OCI-LY7 (cell line): ENCODE data around the gene NMRK2. TPM values are rescaled to one million over a fixed set of nuclear protein-coding genes. Genes with fewer than 3 reads are reported as not detected.

Experiments used
- BruUV-seq: library from RNA; stranded (reverse); fragments of 400-500 nt; replicated peaks from 2 replicates; lab custom pipeline; 2021; lab: Mats Ljungman, UMichigan
- CTCF ChIA-PET: fragments of 300-600 bp; sonication (Branson Sonifier 250); formaldehyde crosslinking; loops from one replicate; lab custom pipeline; 2022; ENCODE audit warnings: antibody characterized with exemption; ENCODE audit not compliant: unreplicated experiment; lab: Charles Lee
- POLR2A ChIA-PET: fragments of 300-600 bp; sonication (Branson Sonifier 250); formaldehyde crosslinking; loops from one replicate; lab custom pipeline; 2022; ENCODE audit warnings: antibody characterized with exemption; lab: Charles Lee
- DNase-seq: peaks from one replicate; pipeline ENCODE4 v3.0.0-alpha.2; 2015; ENCODE audit warnings: low spot score
- H2AFZ ChIP-seq: fragments of 200-600 bp; sonication (generic), shearing (Covaris generic); 2 replicates; pipeline ENCODE4 v1.6.1; 2014; ENCODE audit warnings: mild to moderate bottlenecking, antibody characterized with exemption, low read length, moderate library complexity
- H3K27ac ChIP-seq: fragments of 200-600 bp; sonication (generic); 2 replicates; pipeline ENCODE4 v1.5.1; 2014; ENCODE audit warnings: mixed run types, low read depth, mild to moderate bottlenecking, moderate library complexity, low read length, inconsistent platforms; ENCODE audit not compliant: poor library complexity, severe bottlenecking
- H3K36me3 ChIP-seq: fragments of 200-600 bp; sonication (generic); 2 replicates; pipeline ENCODE4 v1.6.1; 2014; ENCODE audit warnings: mild to moderate bottlenecking, antibody characterized with exemption, low read length, moderate library complexity, mixed read lengths; ENCODE audit not compliant: insufficient read depth
- H3K4me1 ChIP-seq: fragments of 200-600 bp; sonication (generic); 2 replicates; pipeline ENCODE4 v1.5.1; 2014; ENCODE audit warnings: mild to moderate bottlenecking, low read length; ENCODE audit not compliant: insufficient read depth, poor library complexity, severe bottlenecking
- H3K4me2 ChIP-seq: fragments of 200-600 bp; sonication (generic); 2 replicates; pipeline ENCODE4 v1.6.1; 2014; ENCODE audit warnings: mild to moderate bottlenecking, low read length
- H3K4me3 ChIP-seq: fragments of 200-600 bp; sonication (generic); 2 replicates; pipeline ENCODE4 v1.5.1; 2014; ENCODE audit warnings: mild to moderate bottlenecking, low read depth, low read length; ENCODE audit not compliant: poor library complexity, severe bottlenecking
- H3K79me2 ChIP-seq: fragments of 200-600 bp; sonication (generic); 2 replicates; pipeline ENCODE4 v1.6.1; 2016; ENCODE audit warnings: low read depth, mild to moderate bottlenecking, low read length, moderate library complexity, mixed read lengths; ENCODE audit not compliant: insufficient read depth
- H3K9me2 ChIP-seq: fragments of 200-600 bp; sonication (generic); 2 replicates; pipeline ENCODE4 v1.6.1; 2016; ENCODE audit warnings: mild to moderate bottlenecking, low read length, mixed read lengths; ENCODE audit not compliant: insufficient read depth
- H3K9me3 ChIP-seq: fragments of 200-600 bp; sonication (generic); 2 replicates; pipeline ENCODE4 v1.6.1; 2014; ENCODE audit warnings: mild to moderate bottlenecking, mixed run types, low read length, mixed read lengths
- H4K20me1 ChIP-seq: fragments of 200-600 bp; sonication (generic); 2 replicates; pipeline ENCODE4 v1.6.1; 2014; ENCODE audit warnings: mild to moderate bottlenecking, antibody characterized with exemption, low read length, moderate library complexity, mixed read lengths; ENCODE audit not compliant: insufficient read depth
- EZH2phosphoT487 ChIP-seq: fragments of 200-600 bp; sonication (generic); IDR thresholded peaks from 2 replicates; pipeline ENCODE4 v1.6.1; 2018; ENCODE audit warnings: low read depth, borderline replicate concordance, mild to moderate bottlenecking, mixed run types, antibody characterized with exemption, low read length, moderate library complexity, mixed read lengths
- intact Hi-C: fragments of 100-400 bp; cut with micrococcal nuclease; formaldehyde crosslinking; loops from one replicate; pipeline ENCODE4 v1.10.0; 2022; ENCODE audit not compliant: unreplicated experiment
- total RNA-seq, 2 experiments: library from RNA; depleted of rRNA in 1 of 2; stranded (reverse); fragments of >200 nt in 1 of 2; shearing (Covaris generic) in 1 of 2; gene quantifications; 2 replicates each; pipeline ENCODE4 v1.2.3, GENCODE V29; 2014 to 2022
- TF ChIP-seq, protein P1 (sequence below): fragments of 200-600 bp; sonication (generic); conservative IDR thresholded peaks from 2 replicates; pipeline ENCODE4 v1.5.1; 2014; ENCODE audit warnings: mild to moderate bottlenecking, antibody characterized with exemption, low read length, moderate library complexity, mixed read lengths

Gene NMRK2
- total RNA-seq, 2 experiments from 2014 or later = not detected

DNA sequence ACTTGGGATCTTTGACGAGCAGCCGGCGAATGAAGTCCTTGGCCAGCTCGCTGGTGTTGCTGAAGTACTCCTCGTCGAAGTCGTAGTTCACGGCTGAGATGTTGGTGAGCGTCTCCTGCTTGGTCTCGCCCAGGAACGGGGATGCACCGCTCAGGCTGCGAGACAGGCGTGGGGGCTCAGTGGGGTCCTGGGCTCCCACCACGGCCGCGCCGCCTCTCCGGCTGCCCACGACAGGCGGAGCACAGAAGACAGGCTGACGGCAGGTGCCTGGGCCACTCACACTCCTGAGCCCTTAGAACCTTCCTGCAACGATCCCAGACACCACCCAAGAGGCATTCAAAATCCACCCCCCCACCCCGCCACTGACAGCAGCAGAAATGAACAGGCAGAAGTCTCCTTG is 28.1 kb downstream of the NMRK2 start:
- BruUV-seq = no TSS peak
- H3K4me2 ChIP-seq = no peak overlapping the region
- no peak overlapping the region for H2AFZ ChIP-seq
- no peaks in the 10 kb centered on the region for H4K20me1 ChIP-seq
- no peak overlapping the region for H3K27ac ChIP-seq
- H3K9me2 ChIP-seq = no peaks in the 10 kb centered on the region
- no peaks in the 10 kb centered on the region for H3K79me2 ChIP-seq
- H3K4me3 ChIP-seq = no peak overlapping the region
- H3K4me1 ChIP-seq = no peaks in the 10 kb centered on the region
- DNase-seq = no peak
- no peak for TF ChIP-seq EZH2phosphoT487
- TF ChIP-seq, protein P1, sequence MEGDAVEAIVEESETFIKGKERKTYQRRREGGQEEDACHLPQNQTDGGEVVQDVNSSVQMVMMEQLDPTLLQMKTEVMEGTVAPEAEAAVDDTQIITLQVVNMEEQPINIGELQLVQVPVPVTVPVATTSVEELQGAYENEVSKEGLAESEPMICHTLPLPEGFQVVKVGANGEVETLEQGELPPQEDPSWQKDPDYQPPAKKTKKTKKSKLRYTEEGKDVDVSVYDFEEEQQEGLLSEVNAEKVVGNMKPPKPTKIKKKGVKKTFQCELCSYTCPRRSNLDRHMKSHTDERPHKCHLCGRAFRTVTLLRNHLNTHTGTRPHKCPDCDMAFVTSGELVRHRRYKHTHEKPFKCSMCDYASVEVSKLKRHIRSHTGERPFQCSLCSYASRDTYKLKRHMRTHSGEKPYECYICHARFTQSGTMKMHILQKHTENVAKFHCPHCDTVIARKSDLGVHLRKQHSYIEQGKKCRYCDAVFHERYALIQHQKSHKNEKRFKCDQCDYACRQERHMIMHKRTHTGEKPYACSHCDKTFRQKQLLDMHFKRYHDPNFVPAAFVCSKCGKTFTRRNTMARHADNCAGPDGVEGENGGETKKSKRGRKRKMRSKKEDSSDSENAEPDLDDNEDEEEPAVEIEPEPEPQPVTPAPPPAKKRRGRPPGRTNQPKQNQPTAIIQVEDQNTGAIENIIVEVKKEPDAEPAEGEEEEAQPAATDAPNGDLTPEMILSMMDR = no peak
- peaks cover 56% of the 10 kb centered on the region for H3K36me3 ChIP-seq
- H3K9me3 ChIP-seq = no peaks in the 10 kb centered on the region
- intact Hi-C loops = no loop called here
- POLR2A ChIA-PET = no interaction called here
- CTCF ChIA-PET = no interaction called here

DNA sequence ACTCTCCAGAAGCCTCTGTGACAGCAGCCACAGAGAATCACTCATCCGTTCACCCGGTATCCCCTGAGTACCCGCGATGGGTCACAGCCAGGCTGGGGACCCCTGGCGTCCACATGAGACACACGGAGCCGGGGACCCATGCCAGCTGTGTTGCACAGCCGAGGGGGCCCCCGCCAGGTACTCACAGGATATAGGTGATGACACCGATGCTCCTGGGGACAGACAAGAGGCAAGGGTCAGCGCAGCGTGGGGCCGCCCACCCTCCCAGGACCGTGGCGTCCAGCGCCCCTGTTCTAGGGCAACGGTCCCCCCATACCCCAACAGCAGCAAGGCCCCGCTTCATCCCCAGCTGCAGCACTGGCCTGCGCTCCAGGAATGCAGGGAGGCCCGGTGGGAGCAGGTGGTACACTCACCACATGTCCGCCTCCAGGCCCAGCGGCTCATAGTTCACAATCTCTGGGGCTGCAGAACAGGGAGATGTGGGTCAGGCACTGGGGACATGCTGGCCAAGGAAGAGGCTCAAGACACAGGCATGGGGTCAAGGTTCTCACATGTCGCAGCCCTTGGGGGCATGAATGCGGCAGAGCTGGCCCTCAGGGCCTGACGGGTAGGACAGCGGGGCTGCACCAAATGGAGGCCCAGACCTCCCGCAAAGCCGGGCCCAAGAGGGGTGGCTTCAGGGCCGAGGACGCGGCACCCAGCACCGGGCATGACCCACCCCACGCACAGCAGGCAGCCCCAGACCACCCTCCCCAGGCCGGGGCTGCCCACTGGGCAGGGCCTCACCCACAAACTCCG is 30.8 kb downstream of the NMRK2 start:
- intact Hi-C loops = no loop called here
- peaks cover 59% of the 10 kb centered on the region for H3K36me3 ChIP-seq

More for the DNA sequence above, 30.8 kb downstream of the NMRK2 start:
- CTCF ChIA-PET = no interaction called here
- Histone ChIP-seq H3K4me3 (no peak overlapping the region), H3K9me3 (no peaks in the 10 kb centered on the region), H3K9me2 (no peaks in the 10 kb centered on the region), H3K4me2 (no peak overlapping the region), H3K27ac (no peak overlapping the region), H4K20me1 (no peaks in the 10 kb centered on the region), H2AFZ (no peak overlapping the region), H3K79me2 (no peaks in the 10 kb centered on the region), H3K4me1 (no peaks in the 10 kb centered on the region)
- POLR2A ChIA-PET = no interaction called here
- no TSS peak for BruUV-seq
- no peak for DNase-seq
- TF ChIP-seq, protein P1 = no peak
- TF ChIP-seq EZH2phosphoT487 = no peak
